Activated CD4-positive, alpha-beta T cell treated with anti-CD3 and anti-CD28 coated beads, Interleukin-2, Interleukin-6, amounts not matched to agents 100 ng/mL and 50 ng/mL, durations not matched to agents 16 hours and 8 hours (primary cell): ENCODE measurements around the gene CANT1.

Experiments
- DNase-seq: peaks from one replicate; pipeline ENCODE4 v3.0.0-alpha.2; 2020

CANT1 gene

GRCh38 chr17:79007504-79008381 lies 1.8 kb downstream of the CANT1 start:
- no peak for DNase-seq

GRCh38 chr17:79006794-79007503 lies 2.6 kb downstream of the CANT1 start:
- no peak for DNase-seq

- DNase-seq: no peak
These were observed 3.5 kb downstream of the CANT1 start for GRCh38 chr17:79006046-79006445.

- no peak for DNase-seq
These were observed 4.3 kb downstream of the CANT1 start for GRCh38 chr17:79005063-79005861.

GRCh38 chr17:79003661-79004411 lies 5.7 kb downstream of the CANT1 start:
- DNase-seq: no peak

- no peak for DNase-seq
These were observed 6.6 kb downstream of the CANT1 start for GRCh38 chr17:79002796-79003593.

GRCh38 chr17:79002291-79002690 lies 7.3 kb downstream of the CANT1 start:
- DNase-seq: no peak

- DNase-seq: no peak
These were observed 8.2 kb downstream of the CANT1 start for GRCh38 chr17:79001190-79002020.

- no peak for DNase-seq
These were observed 9.0 kb downstream of the CANT1 start for GRCh38 chr17:79000396-79001189.

- no peak for DNase-seq
These were observed 9.6 kb downstream of the CANT1 start for GRCh38 chr17:78999947-79000395.

GRCh38 chr17:78999056-78999768 lies 10.4 kb downstream of the CANT1 start:
- DNase-seq: no peak

GRCh38 chr17:78998311-78999055 lies 11.1 kb downstream of the CANT1 start:
- DNase-seq: no peak

GRCh38 chr17:78997881-78998280 lies 11.7 kb downstream of the CANT1 start:
- DNase-seq: no peak

- DNase-seq: no peak
These were observed 12.3 kb downstream of the CANT1 start for GRCh38 chr17:78997231-78997741.

- no peak for DNase-seq
These were observed 12.8 kb downstream of the CANT1 start for GRCh38 chr17:78996781-78997201.

GRCh38 chr17:78995761-78996451 lies 13.7 kb downstream of the CANT1 start:
- no peak for DNase-seq

- no peak for DNase-seq
These were observed 14.4 kb downstream of the CANT1 start for GRCh38 chr17:78995022-78995760.
